Stimulated activated CD8-positive, alpha-beta memory T cell treated with anti-CD3 and anti-CD28 coated beads, Interleukin-12 subunit alpha, Interleukin-12 subunit beta, amount 100 ng/mL, for 4 hours (primary cell): ENCODE data around the gene FBXO15.

Source experiments
- DNase-seq: peaks from one replicate; pipeline ENCODE4 v3.0.0-alpha.2; 2020; ENCODE audit warnings: low read depth

Gene FBXO15

GRCh38 chr18:74147779-74148542 is at the start of gene FBXO15, which contains the start of gene TIMM21:
Gene FBXO15 (minus strand): TSS chr18:74147834. CDS start chr18:74147785, 49 bp downstream.
Gene TIMM21 (plus strand): TSS chr18:74148523. CDS start chr18:74148809, 286 bp downstream.
- peak; percentile 91 for DNase-seq

GRCh38 chr18:74196220-74197119 is 48.8 kb upstream of the FBXO15 start:
- DNase-seq = peak; percentile 14

- no peak for DNase-seq
These were observed 47.1 kb upstream of the FBXO15 start for GRCh38 chr18:74194691-74195090.

- DNase-seq = no peak
These were observed 43.9 kb upstream of the FBXO15 start for GRCh38 chr18:74191577-74191976.

- DNase-seq = no peak
These were observed 42.5 kb upstream of the FBXO15 start for GRCh38 chr18:74190086-74190485.

GRCh38 chr18:74186661-74187060 is 39.0 kb upstream of the FBXO15 start:
- no peak for DNase-seq

- DNase-seq = no peak
These were observed 38.2 kb upstream of the FBXO15 start for GRCh38 chr18:74185860-74186259.

GRCh38 chr18:74184875-74185274 is 37.2 kb upstream of the FBXO15 start:
- no peak for DNase-seq

GRCh38 chr18:74183130-74183529 is 35.5 kb upstream of the FBXO15 start:
- no peak for DNase-seq

GRCh38 chr18:74182335-74182734 is 34.7 kb upstream of the FBXO15 start:
- no peak for DNase-seq

- DNase-seq = no peak
These were observed 32.1 kb upstream of the FBXO15 start for GRCh38 chr18:74179623-74180199.

- DNase-seq = no peak
These were observed 31.2 kb upstream of the FBXO15 start for GRCh38 chr18:74178884-74179283.

- no peak for DNase-seq
These were observed 28.0 kb upstream of the FBXO15 start for GRCh38 chr18:74175658-74176057.

GRCh38 chr18:74173434-74173750 is 25.8 kb upstream of the FBXO15 start:
- DNase-seq = no peak

GRCh38 chr18:74172697-74173433 is 25.2 kb upstream of the FBXO15 start:
- DNase-seq = no peak

- no peak for DNase-seq
These were observed 24.4 kb upstream of the FBXO15 start for GRCh38 chr18:74171910-74172606.

GRCh38 chr18:74166386-74166785 is 18.8 kb upstream of the FBXO15 start:
- DNase-seq = no peak

GRCh38 chr18:74163019-74163660 is 15.5 kb upstream of the FBXO15 start:
- DNase-seq = no peak

GRCh38 chr18:74155276-74155675 is 7.6 kb upstream of the FBXO15 start:
- DNase-seq = no peak

- DNase-seq = no peak
These were observed 7.1 kb upstream of the FBXO15 start for GRCh38 chr18:74154716-74155115.

GRCh38 chr18:74153793-74154192 is 6.2 kb upstream of the FBXO15 start:
- DNase-seq = no peak
